Measurements from ENCODE around the gene ELMO1.

- no peak for TF ChIP-seq FOXA1 (IDR thresholded peaks at IDR 0.05)
- no peak for TF ChIP-seq TARDBP (IDR thresholded peaks at IDR 0.05)
Measured at GRCh38 chr7:37255327-37255944, 193.2 kb downstream of the ELMO1 start.
